Stomach (tissue), 9 donors: ENCODE data around the gene KCTD14. TPM values are rescaled to one million over a fixed set of nuclear protein-coding genes. Genes with fewer than 3 reads are reported as not detected.
"Not testable (repeated sequence)": the region's sequence is repeated elsewhere in the genome, so short reads cannot be mapped to it uniquely, and the experiment has no call there.

ENCODE experiments used
- DNase-seq, 2 donors: peaks; one replicate each; pipeline versions ENCODE4 v3.0.0 to v3.0.0-alpha.2; 2013 to 2019
- H3K27ac ChIP-seq, 5 donors: fragments of 200-600 bp in 4 of 5; sonication (generic) in 4 of 5; one replicate each; pipeline ENCODE4 v1.5.1; 2013 to 2019; ENCODE audit warnings: mild to moderate bottlenecking in 1 of 5, moderate library complexity in 1 of 5
- H3K27me3 ChIP-seq, 3 donors: fragments of 200-600 bp; sonication (generic); one replicate each; pipeline ENCODE4 v1.5.1; 2017 to 2019; ENCODE audit warnings: mixed run types in 1 of 3
- H3K36me3 ChIP-seq, 4 donors: fragments of 200-600 bp; sonication (generic); 1 replicate in 3 of 4; 2 replicates in 1 of 4; pipeline ENCODE4 v1.5.1; 2016 to 2019
- H3K4me1 ChIP-seq, 4 donors: fragments of 200-600 bp; sonication (generic); one replicate each; pipeline ENCODE4 v1.5.1; 2016 to 2019
- H3K4me3 ChIP-seq, 4 donors: fragments of 200-600 bp; sonication (generic) in 3 of 4; one replicate each; pipeline ENCODE4 v1.5.1; 2016 to 2019; ENCODE audit warnings: mild to moderate bottlenecking in 1 of 4
- H3K9me3 ChIP-seq, 4 donors: fragments of 200-600 bp; sonication (generic); one replicate each; pipeline ENCODE4 v1.5.1; 2016 to 2019
- EP300 ChIP-seq: sonication (generic); formaldehyde crosslinking; IDR thresholded peaks from one replicate; pipeline ENCODE4 v1.6.1; 2017; ENCODE audit warnings: antibody characterized with exemption
- POLR2A ChIP-seq, 4 donors: fragments of 450-650 bp; IDR thresholded peaks; one replicate each; pipeline ENCODE4 v1.6.1; 2016; ENCODE audit warnings: antibody characterized with exemption in 4 of 4, control low read depth in 2 of 4, mild to moderate bottlenecking in 1 of 4, moderate library complexity in 1 of 4
- POLR2AphosphoS5 ChIP-seq, 3 donors: sonication (generic); formaldehyde crosslinking; IDR thresholded peaks; one replicate each; pipeline ENCODE4 v1.6.1; 2016; ENCODE audit warnings: antibody characterized with exemption in 3 of 3
- WGBS, 5 donors: extraction: QIAGEN DNeasy Blood & Tissue Kit in 3 of 5; methylation state at CpG; one replicate each; pipeline versions ENCODE4 v1.1.5 to v1.1.7; 2013 to 2018; 5-methylcytosine and 5-hydroxymethylcytosine counted together
- intact Hi-C: fragments of 100-400 bp; cut with DNase I; formaldehyde crosslinking; loops from one replicate; pipeline ENCODE4 v1.15.1; 2023; ENCODE audit warnings: low total_unique reads
- polyA plus RNA-seq, 3 donors: library from polyadenylated mRNA; stranded (reverse); fragments of 200-250 nt; gene quantifications; one replicate each; pipeline ENCODE4 v1.2.3, GENCODE V29; 2013
- total RNA-seq, 5 donors: library from RNA; depleted of rRNA; stranded (reverse); fragments of >200 nt; gene quantifications; one replicate each; pipeline versions ENCODE4 v1.1.0 to v1.2.3, GENCODE V29; 2014 to 2016
- TF ChIP-seq, protein P1 (sequence below), 7 experiments: fragments of 450-650 bp in 4 of 7; fragments of 200-600 bp in 3 of 7; sonication (generic) in 3 of 7; IDR thresholded peaks; one replicate each; pipeline ENCODE4 v1.5.1; 2016 to 2019; ENCODE audit warnings: antibody characterized with exemption in 7 of 7, control low read depth in 2 of 7, mild to moderate bottlenecking in 1 of 7
- donor health status: healthy with polysubstance abuse.
- donor health status: Bipolar disorder and iron deficiency.
- donor health status: healthy.

The KCTD14 gene
- total and polyA plus RNA-seq, 8 donors, result 2.3 to 62.0 (median 14.0) TPM

DNA sequence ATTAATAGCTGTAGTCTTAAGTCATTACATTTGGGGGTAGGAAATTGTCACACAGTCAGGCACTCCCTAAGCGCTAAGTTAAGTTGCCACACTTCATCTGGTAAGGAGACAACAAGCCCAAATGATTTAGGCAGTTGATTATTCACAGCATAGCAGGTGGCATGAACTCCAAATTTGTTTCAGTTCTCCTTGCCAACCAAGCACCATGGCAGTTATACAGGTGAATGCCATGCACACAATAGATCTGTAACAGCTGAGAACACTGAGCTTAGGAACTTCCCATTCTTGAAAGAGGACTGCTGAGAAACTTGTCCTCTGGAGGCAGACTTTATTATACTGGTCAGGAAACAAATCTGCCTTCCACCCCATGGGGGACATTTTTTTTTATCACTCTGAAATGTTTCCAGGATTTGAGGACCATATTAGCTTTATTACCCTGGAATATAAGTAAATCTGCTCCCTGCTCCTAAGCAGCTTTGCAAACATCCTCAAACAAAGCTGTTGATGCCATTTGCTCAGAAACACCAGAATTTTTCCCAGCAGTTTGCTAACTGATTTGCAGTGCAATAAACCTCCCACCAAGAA, 23.5 kb downstream of the KCTD14 start:
- peak in 1 of 2 donors; percentile 1 for DNase-seq
- TF ChIP-seq, protein P1, sequence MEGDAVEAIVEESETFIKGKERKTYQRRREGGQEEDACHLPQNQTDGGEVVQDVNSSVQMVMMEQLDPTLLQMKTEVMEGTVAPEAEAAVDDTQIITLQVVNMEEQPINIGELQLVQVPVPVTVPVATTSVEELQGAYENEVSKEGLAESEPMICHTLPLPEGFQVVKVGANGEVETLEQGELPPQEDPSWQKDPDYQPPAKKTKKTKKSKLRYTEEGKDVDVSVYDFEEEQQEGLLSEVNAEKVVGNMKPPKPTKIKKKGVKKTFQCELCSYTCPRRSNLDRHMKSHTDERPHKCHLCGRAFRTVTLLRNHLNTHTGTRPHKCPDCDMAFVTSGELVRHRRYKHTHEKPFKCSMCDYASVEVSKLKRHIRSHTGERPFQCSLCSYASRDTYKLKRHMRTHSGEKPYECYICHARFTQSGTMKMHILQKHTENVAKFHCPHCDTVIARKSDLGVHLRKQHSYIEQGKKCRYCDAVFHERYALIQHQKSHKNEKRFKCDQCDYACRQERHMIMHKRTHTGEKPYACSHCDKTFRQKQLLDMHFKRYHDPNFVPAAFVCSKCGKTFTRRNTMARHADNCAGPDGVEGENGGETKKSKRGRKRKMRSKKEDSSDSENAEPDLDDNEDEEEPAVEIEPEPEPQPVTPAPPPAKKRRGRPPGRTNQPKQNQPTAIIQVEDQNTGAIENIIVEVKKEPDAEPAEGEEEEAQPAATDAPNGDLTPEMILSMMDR (IDR thresholded peaks at IDR 0.05), result no peak
- no peak for TF ChIP-seq POLR2AphosphoS5 (IDR thresholded peaks at IDR 0.05)
- TF ChIP-seq POLR2A (IDR thresholded peaks at IDR 0.05), result no peak
- TF ChIP-seq EP300, result no peak
- H3K27me3 ChIP-seq, result no peaks in the 10 kb centered on the region
- peaks cover 0 to 8% (median 4%) of the 10 kb centered on the region in 4 donors for H3K4me1 ChIP-seq
- 79 to 97% (median 93%) methylated on average over 1 of the region's 1 CpG for WGBS, 5 donors
- no peak overlapping the region for H3K4me3 ChIP-seq
- no peak overlapping the region for H3K27ac ChIP-seq
- intact Hi-C loops, result no loop called here
- no peaks in the 10 kb centered on the region for H3K36me3 ChIP-seq
- no peaks in the 10 kb centered on the region for H3K9me3 ChIP-seq

DNA sequence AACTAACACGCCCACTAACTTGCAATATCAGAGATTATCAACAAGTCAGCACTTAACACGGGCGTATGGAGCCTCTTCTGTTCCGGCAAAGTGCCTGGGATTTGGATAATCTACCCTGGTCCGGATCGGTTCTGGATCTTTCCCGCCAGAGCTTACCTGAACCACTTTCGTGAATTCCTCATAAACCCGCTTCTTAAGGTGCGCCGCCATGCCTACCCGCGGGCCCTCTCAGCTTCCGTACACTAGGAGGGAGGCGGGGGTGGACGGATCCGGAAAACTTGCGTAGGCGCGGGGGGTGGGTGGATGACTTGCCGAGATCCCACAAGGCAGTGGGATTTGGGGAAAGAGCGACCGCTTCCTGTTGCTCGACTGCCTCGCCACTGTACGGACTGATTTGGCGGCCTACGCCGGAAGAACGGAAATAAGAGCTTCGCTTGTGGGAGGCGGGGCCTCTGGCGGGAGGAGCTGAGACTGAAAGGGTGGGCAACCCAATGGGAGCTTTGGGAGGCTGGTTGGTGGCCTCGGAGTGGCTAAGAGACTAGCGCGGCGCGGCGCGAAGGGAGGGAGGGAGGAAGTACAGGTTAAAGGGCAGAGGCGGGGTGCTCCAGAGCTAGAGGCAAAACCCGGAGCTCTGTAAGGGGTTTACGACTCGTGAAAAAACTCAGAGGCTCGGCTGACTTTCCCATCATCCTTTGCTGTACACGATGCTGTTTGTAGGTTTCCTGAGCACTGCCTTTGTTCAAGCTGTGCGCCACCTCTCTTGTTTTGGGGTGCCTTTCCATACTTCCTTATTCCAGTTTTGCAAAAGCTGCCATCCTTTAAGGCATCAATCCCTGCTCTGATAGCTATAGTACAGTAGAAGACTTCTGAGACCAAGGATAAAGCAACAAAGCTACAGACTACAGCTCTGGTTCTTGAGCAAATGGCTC, 28.4 kb downstream of the KCTD14 start, which contains the start of gene INTS4:
TSS of gene INTS4 (minus strand) at position 235 of the 929 bp plus-strand sequence. CDS start at position 210, 25 bp downstream.
- intact Hi-C loops, result no loop called here
- Histone ChIP-seq H3K27ac (peak within 1 kb of the TSS; percentile 81 to 94 (median 87)), H3K36me3 (peaks cover 0 to 17% (median 16%) of the 10 kb centered on the region in 4 donors), H3K9me3 (no peaks in the 10 kb centered on the region), H3K4me1 (peaks cover 11 to 30% (median 22%) of the 10 kb centered on the region in 4 donors), H3K27me3 (no peaks in the 10 kb centered on the region), H3K4me3 (peak within 1 kb of the TSS; percentile 54 to 78 (median 72))
- TF ChIP-seq EP300 (peak; percentile 43), POLR2A (IDR thresholded peaks at IDR 0.05) (no peak), POLR2AphosphoS5 (IDR thresholded peaks at IDR 0.05) (peak; percentile 72 to 93 (median 77))
- peak; percentile 99 to 100 for DNase-seq
- WGBS, 5 donors, result 0 to 1% (median 1%) methylated on average over 46 to 47 of the region's 47 CpGs

DNA sequence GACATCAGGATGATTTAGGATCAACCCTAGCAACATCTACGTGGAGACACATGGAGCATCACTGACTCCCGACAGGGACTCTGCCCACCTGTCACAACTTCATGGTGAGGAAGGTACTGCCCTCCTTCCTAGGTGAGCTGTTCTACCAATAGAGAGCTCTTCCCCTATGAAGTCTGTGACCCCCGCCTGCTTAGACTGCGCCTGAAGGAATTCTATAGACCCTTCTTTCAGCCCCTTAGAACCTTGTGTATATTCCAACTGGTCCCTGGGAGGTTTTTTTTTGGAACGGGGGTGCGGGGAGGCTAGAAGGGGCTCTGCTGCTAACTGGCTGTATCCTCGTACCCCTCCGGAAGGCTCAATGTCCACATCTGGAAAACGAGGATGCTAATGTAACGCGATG, 29.2 kb downstream of the KCTD14 start:
- H3K27ac ChIP-seq, result peak overlapping the region in 4 of 5 donors; percentile 81 to 94 (median 86)
- no peaks in the 10 kb centered on the region for H3K27me3 ChIP-seq
- TF ChIP-seq POLR2AphosphoS5 (IDR thresholded peaks at IDR 0.05) (no peak), EP300 (no peak), POLR2A (IDR thresholded peaks at IDR 0.05) (no peak)
- TF ChIP-seq, protein P1 (IDR thresholded peaks at IDR 0.05), result no peak
- peaks cover 4 to 25% (median 24%) of the 10 kb centered on the region in 4 donors for H3K36me3 ChIP-seq
- peaks cover 11 to 30% (median 22%) of the 10 kb centered on the region in 4 donors for H3K4me1 ChIP-seq
- H3K4me3 ChIP-seq, result peak overlapping the region; percentile 54 to 78 (median 72)
- no peak for DNase-seq
- no peaks in the 10 kb centered on the region for H3K9me3 ChIP-seq
- intact Hi-C loops, result no loop called here
- 2 to 3% (median 3%) methylated on average over 11 of the region's 11 CpGs for WGBS, 5 donors

DNA sequence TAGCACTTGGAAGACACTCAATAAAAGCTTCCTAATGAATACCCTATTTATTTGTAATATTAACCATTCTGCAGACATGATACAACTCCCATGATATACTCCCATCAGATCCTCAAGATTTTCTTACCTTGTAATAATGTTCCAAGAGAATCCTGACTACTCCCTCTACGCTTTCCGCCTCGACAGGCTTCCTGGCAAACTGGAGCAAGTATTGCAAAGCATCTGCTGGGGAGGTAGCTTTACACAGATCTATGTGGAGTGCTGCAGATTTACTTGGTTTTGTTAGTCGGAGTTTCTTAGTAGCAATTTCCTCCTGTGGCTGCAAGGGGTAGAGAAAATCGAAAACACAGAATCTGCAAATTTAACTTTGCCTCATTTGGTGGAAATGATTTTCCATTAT, 32.1 kb downstream of the KCTD14 start:
- Histone ChIP-seq H3K4me3 (no peak overlapping the region), H3K27me3 (no peaks in the 10 kb centered on the region), H3K27ac (no peak overlapping the region), H3K9me3 (no peaks in the 10 kb centered on the region), H3K4me1 (peaks cover 11 to 30% (median 22%) of the 10 kb centered on the region in 4 donors), H3K36me3 (peaks cover 13 to 54% (median 53%) of the 10 kb centered on the region in 4 donors)
- DNase-seq, result no peak
- intact Hi-C loops, result no loop called here
- 87 to 95% (median 94%) methylated on average over 5 of the region's 5 CpGs for WGBS, 5 donors
- TF ChIP-seq, protein P1 (IDR thresholded peaks at IDR 0.05), result no peak
- TF ChIP-seq EP300, result no peak
- TF ChIP-seq POLR2AphosphoS5 (IDR thresholded peaks at IDR 0.05), result no peak
- no peak for TF ChIP-seq POLR2A (IDR thresholded peaks at IDR 0.05)

DNA sequence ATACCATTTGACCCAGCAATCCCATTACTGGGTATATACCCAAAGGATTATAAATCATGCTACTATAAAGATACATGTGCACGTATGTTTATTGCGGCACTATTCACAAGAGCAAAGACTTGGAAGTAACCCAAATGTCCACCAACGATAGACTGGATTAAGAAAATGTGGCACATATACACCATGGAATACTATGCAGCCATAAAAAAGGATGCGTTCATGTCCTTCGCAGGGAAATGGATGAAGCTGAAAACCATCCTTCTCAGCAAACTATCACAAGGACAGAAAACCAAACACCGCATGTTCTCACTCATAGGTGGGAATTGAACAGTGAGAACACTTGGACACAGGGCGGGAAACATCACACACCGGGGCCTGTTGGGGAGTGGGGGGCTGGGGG, 36.6 kb downstream of the KCTD14 start:
- H3K27ac ChIP-seq, DNase-seq, H3K27me3 ChIP-seq, H3K9me3 ChIP-seq, H3K4me3 ChIP-seq, intact Hi-C loops: not testable (repeated sequence)
- WGBS, 5 donors, result 93 to 99% (median 98%) methylated on average over 8 of the region's 8 CpGs
- Histone ChIP-seq H3K36me3 (peaks cover 13 to 86% (median 80%) of the 10 kb centered on the region in 4 donors), H3K4me1 (peaks cover 0 to 11% (median 0%) of the 10 kb centered on the region in 4 donors)
